Uterus (tissue), 4 donors: Measurements from ENCODE around the gene PRKAR1B. TPM values are rescaled to one million over a fixed set of nuclear protein-coding genes. Genes with fewer than 3 reads are reported as not detected.

ENCODE experiments used
- DNase-seq, 2 donors: peaks; one replicate each; pipeline ENCODE4 v3.0.0-alpha.2; 2019 to 2020
- H3K27ac ChIP-seq, 2 donors: fragments of 200-600 bp; sonication (generic); 1 replicate in 1 of 2; 2 replicates in 1 of 2; pipeline ENCODE4 v1.5.1; 2016 to 2018
- H3K27me3 ChIP-seq, 2 donors: fragments of 200-600 bp; sonication (generic); one replicate each; pipeline ENCODE4 v1.5.1; 2018 to 2019; ENCODE audit warnings: control low read depth in 1 of 2
- H3K36me3 ChIP-seq, 2 donors: fragments of 200-600 bp; sonication (generic); one replicate each; pipeline ENCODE4 v1.5.1; 2019; ENCODE audit warnings: control low read depth in 1 of 2
- H3K4me1 ChIP-seq, 2 donors: fragments of 200-600 bp; sonication (generic); one replicate each; pipeline ENCODE4 v1.5.1; 2018 to 2019; ENCODE audit warnings: control low read depth in 1 of 2
- H3K4me3 ChIP-seq, 2 donors: fragments of 200-600 bp; sonication (generic); 1 replicate in 1 of 2; 2 replicates in 1 of 2; pipeline ENCODE4 v1.5.1; 2018 to 2019; ENCODE audit warnings: mild to moderate bottlenecking in 1 of 2
- H3K9me3 ChIP-seq, 2 donors: fragments of 200-600 bp; sonication (generic); one replicate each; pipeline ENCODE4 v1.5.1; 2019; ENCODE audit warnings: control low read depth in 1 of 2
- POLR2A ChIP-seq, 2 donors: fragments of 450-650 bp; IDR thresholded peaks; one replicate each; pipeline ENCODE4 v1.6.1; 2016; ENCODE audit warnings: antibody characterized with exemption in 2 of 2, mild to moderate bottlenecking in 1 of 2, moderate library complexity in 1 of 2
- intact Hi-C: fragments of 100-400 bp; cut with DNase I; formaldehyde crosslinking; loops from one replicate; pipeline ENCODE4 v1.15.1; 2023; ENCODE audit warnings: low total_unique reads
- total RNA-seq, 4 donors: library from RNA; depleted of rRNA in 3 of 4; stranded (reverse); fragments of >200 nt in 3 of 4; gene quantifications; one replicate each; pipeline versions ENCODE4 v1.1.0 to v1.2.4, GENCODE V29; 2014 to 2023
- TF ChIP-seq, protein P1 (sequence below), 4 experiments: fragments of 200-600 bp in 2 of 4; fragments of 450-650 bp in 2 of 4; sonication (generic) in 2 of 4; IDR thresholded peaks; one replicate each; pipeline ENCODE4 v1.5.1; 2016 to 2019; ENCODE audit warnings: antibody characterized with exemption in 4 of 4, mild to moderate bottlenecking in 2 of 4, moderate library complexity in 1 of 4
- donor health status: DM: yes; HTN: yes; CAD: no.

The PRKAR1B gene
- total RNA-seq, 4 donors from 2014 or later: 1.0 to 45.2 (median 28.7) TPM

- TF ChIP-seq, protein P1, sequence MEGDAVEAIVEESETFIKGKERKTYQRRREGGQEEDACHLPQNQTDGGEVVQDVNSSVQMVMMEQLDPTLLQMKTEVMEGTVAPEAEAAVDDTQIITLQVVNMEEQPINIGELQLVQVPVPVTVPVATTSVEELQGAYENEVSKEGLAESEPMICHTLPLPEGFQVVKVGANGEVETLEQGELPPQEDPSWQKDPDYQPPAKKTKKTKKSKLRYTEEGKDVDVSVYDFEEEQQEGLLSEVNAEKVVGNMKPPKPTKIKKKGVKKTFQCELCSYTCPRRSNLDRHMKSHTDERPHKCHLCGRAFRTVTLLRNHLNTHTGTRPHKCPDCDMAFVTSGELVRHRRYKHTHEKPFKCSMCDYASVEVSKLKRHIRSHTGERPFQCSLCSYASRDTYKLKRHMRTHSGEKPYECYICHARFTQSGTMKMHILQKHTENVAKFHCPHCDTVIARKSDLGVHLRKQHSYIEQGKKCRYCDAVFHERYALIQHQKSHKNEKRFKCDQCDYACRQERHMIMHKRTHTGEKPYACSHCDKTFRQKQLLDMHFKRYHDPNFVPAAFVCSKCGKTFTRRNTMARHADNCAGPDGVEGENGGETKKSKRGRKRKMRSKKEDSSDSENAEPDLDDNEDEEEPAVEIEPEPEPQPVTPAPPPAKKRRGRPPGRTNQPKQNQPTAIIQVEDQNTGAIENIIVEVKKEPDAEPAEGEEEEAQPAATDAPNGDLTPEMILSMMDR (IDR thresholded peaks at IDR 0.05): no peak
- no peak for TF ChIP-seq POLR2A (IDR thresholded peaks at IDR 0.05)
- H3K36me3 ChIP-seq: no peaks in the 10 kb centered on the region
- intact Hi-C loops: no loop called here
Observed at GRCh38 chr7:739983-740942, 13.2 kb upstream of the PRKAR1B start.

DNA sequence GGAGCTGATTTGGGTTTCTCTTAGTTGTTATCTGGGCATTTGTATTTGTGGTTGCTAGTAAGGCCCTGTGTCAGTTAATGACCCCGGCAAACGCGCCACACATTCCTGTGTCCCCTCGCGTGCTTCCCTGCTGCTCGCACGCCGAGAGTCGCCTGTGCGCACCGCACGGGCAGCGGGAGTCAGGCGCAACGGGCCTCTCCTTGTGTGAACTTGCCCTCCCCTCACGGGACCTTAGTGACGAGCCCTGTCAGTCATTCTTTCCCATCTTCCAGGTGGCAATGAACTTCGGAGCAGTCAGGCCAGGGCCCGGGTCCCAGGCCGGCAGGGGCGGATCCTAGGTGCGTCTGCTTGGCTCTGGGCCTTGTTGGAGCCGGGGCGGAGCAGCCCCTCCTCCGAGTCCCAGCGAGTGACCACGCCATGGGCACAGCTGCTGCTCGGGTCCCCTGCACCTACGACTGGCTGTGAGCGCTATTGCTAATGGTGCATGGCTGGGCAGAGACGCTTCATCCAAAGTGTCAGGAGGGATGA, 12.4 kb upstream of the PRKAR1B start:
- Histone ChIP-seq H3K4me1 (no peaks in the 10 kb centered on the region), H3K27me3 (no peaks in the 10 kb centered on the region), H3K9me3 (no peaks in the 10 kb centered on the region), H3K4me3 (no peak overlapping the region), H3K27ac (no peak overlapping the region), H3K36me3 (no peaks in the 10 kb centered on the region)
- no peak for TF ChIP-seq POLR2A (IDR thresholded peaks at IDR 0.05)
- TF ChIP-seq, protein P1 (IDR thresholded peaks at IDR 0.05): no peak
- DNase-seq: no peak
- intact Hi-C loops: no loop called here

More at GRCh38 chr7:739983-740942, 13.2 kb upstream of the PRKAR1B start:
- no peak for DNase-seq
- no peaks in the 10 kb centered on the region for H3K27me3 ChIP-seq
- no peak overlapping the region for H3K4me3 ChIP-seq
- H3K4me1 ChIP-seq: no peaks in the 10 kb centered on the region
- no peak overlapping the region for H3K27ac ChIP-seq
- H3K9me3 ChIP-seq: no peaks in the 10 kb centered on the region

DNA sequence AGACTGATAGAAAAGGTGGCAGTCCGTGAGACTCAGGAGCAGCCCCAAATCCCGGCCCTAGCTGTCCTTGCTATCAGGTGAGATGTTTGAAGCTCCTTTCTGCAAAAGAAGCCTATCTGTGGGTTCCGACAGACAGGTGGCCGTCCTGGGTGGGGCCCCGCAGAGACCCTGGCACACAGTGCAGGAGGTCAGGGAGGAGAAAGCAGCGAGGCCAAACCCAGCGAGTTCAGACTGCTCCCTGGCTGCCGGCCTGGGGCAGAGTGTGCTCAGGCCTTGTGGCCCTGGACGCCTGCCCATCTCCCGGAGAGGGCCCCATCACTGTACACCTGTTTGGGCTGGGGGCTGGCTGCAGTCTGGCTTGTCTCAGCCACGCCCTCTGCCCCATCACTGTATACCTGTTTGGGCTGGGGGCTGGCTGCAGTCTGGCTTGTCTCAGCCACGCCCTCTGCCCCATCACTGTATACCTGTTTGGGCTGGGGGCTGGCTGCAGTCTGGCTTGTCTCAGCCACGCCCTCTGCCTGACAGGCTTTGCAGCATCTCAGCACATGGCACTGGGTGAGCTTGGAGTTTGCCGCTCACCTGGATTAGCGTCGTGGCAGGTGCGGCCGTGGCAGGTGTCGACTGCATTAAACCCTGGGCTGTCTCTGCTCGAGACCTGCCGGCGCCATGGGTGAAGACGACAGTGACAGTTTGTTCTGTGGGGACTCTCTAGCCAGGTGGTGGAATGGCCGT, 11.8 kb upstream of the PRKAR1B start:
- intact Hi-C loops: no loop called here
- DNase-seq: no peak
- Histone ChIP-seq H3K36me3 (no peaks in the 10 kb centered on the region), H3K4me1 (no peaks in the 10 kb centered on the region), H3K27me3 (no peaks in the 10 kb centered on the region), H3K4me3 (no peak overlapping the region), H3K27ac (no peak overlapping the region), H3K9me3 (no peaks in the 10 kb centered on the region)
- no peak for TF ChIP-seq POLR2A (IDR thresholded peaks at IDR 0.05)
- TF ChIP-seq, protein P1 (IDR thresholded peaks at IDR 0.05): no peak

DNA sequence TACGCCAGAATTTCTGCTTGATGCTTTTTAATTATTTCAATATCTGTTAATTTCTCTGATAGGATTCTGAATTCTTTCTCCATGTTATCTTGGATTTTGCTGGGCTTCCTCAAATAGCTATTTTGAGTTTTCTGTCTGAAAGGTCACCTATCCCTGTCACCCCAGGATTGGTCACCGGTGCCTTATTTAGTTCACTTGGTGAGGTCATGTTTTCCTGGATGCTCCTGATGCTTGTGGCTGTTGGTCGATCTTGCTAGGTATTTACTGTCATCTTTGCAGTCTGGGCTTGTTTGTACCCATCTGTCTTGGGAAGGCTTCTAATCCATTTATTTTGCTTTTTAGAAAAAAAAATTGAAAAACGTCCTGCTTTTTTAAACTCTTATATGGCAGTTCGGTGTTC, 11.2 kb upstream of the PRKAR1B start:
- H3K4me1 ChIP-seq: no peaks in the 10 kb centered on the region
- H3K27ac ChIP-seq: no peak overlapping the region
- intact Hi-C loops: no loop called here
- no peaks in the 10 kb centered on the region for H3K9me3 ChIP-seq
- DNase-seq: no peak
- H3K4me3 ChIP-seq: no peak overlapping the region
- H3K36me3 ChIP-seq: no peaks in the 10 kb centered on the region
- H3K27me3 ChIP-seq: no peaks in the 10 kb centered on the region
- TF ChIP-seq POLR2A (IDR thresholded peaks at IDR 0.05): no peak
- TF ChIP-seq, protein P1 (IDR thresholded peaks at IDR 0.05): no peak
